IMR-90 (cell line): ENCODE measurements around the gene LUC7L3. TPM values are rescaled to one million over a fixed set of nuclear protein-coding genes. Genes with fewer than 3 reads are reported as not detected.

ENCODE experiments used
- ATAC-seq: fragments of 200-7000 bp; cut with Tn5 transposase; 2 replicates; pipeline ENCODE4 v1.9.1; 2020; ENCODE audit warnings: low read depth, mild to moderate bottlenecking, moderate library complexity
- BruUV-seq: library from RNA; stranded (reverse); fragments of 400-500 nt; replicated peaks from 2 replicates; lab custom pipeline; 2021; lab: Mats Ljungman, UMichigan
- CTCF ChIA-PET: fragments of 300-600 bp; formaldehyde crosslinking; extraction: SDS; loops from one replicate; lab custom pipeline; 2021; ENCODE audit warnings: antibody characterized with exemption; lab: Yijun Ruan, JAX
- POLR2A ChIA-PET: fragments of 300-600 bp; sonication (Branson Sonifier 250); formaldehyde crosslinking; loops from one replicate; lab custom pipeline; 2022; ENCODE audit warnings: antibody characterized with exemption; ENCODE audit not compliant: unreplicated experiment; lab: Charles Lee
- DNase-seq: peaks from one replicate; pipeline ENCODE4 v3.0.0; 2013
- H2AFZ ChIP-seq: replicated peaks from 2 replicates; pipeline ENCODE3; 2013; ENCODE audit warnings: low read length, mild to moderate bottlenecking; ENCODE audit not compliant: poor library complexity
- H2AK5ac ChIP-seq: 2 replicates; pipeline ENCODE4 v1.6.1; 2013; ENCODE audit warnings: low read depth, low read length, inconsistent platforms
- H2AK9ac ChIP-seq: replicated peaks from 2 replicates; pipeline ENCODE3; 2013; ENCODE audit warnings: mild to moderate bottlenecking, low read depth, low read length, moderate library complexity; ENCODE audit not compliant: poor library complexity
- H2BK120ac ChIP-seq: 2 replicates; pipeline ENCODE4 v1.6.1; 2013; ENCODE audit warnings: low read depth, low read length, inconsistent platforms
- H2BK15ac ChIP-seq: 3 replicates; pipeline ENCODE4 v1.6.1; 2013; ENCODE audit warnings: low read depth, low read length, inconsistent platforms
- H2BK20ac ChIP-seq: 2 replicates; pipeline ENCODE4 v1.6.1; 2013; ENCODE audit warnings: low read depth, mild to moderate bottlenecking, inconsistent platforms, low read length, moderate library complexity
- H2BK5ac ChIP-seq: 2 replicates; pipeline ENCODE4 v1.6.1; 2013; ENCODE audit warnings: mild to moderate bottlenecking, low read depth, low read length, inconsistent platforms; ENCODE audit not compliant: poor library complexity, severe bottlenecking
- H3K14ac ChIP-seq: replicated peaks from 2 replicates; pipeline ENCODE4 v1.6.1; 2013; ENCODE audit warnings: low read depth, low read length, inconsistent platforms
- H3K18ac ChIP-seq: 2 replicates; pipeline ENCODE4 v1.6.1; 2013; ENCODE audit warnings: low read depth, low read length, control low read depth
- H3K23ac ChIP-seq: 2 replicates; pipeline ENCODE4 v1.6.1; 2013; ENCODE audit warnings: low read depth, low read length, inconsistent platforms
- H3K27ac ChIP-seq: 2 replicates; pipeline ENCODE4 v1.5.1; 2013; ENCODE audit warnings: mild to moderate bottlenecking, control low read depth, low read length; ENCODE audit not compliant: insufficient read depth
- H3K27me3 ChIP-seq: 2 replicates; pipeline ENCODE4 v1.6.1; 2013; ENCODE audit warnings: low read length; ENCODE audit not compliant: control insufficient read depth, insufficient read depth
- H3K36me3 ChIP-seq: 2 replicates; pipeline ENCODE4 v1.6.1; 2013; ENCODE audit warnings: low read length, mixed read lengths; ENCODE audit not compliant: control insufficient read depth, insufficient read depth
- H3K4ac ChIP-seq: 2 replicates; pipeline ENCODE4 v1.6.1; 2013; ENCODE audit warnings: low read depth, low read length, inconsistent platforms
- H3K4me1 ChIP-seq: 2 replicates; pipeline ENCODE4 v1.6.1; 2013; ENCODE audit warnings: low read length, mixed read lengths; ENCODE audit not compliant: control insufficient read depth, insufficient read depth
- H3K4me2 ChIP-seq: 2 replicates; pipeline ENCODE4 v1.6.1; 2013; ENCODE audit warnings: low read depth, mild to moderate bottlenecking, control low read depth, low read length, moderate library complexity
- H3K4me3 ChIP-seq: 2 replicates; pipeline ENCODE4 v1.5.1; 2013; ENCODE audit warnings: low read depth, mild to moderate bottlenecking, control low read depth, low read length, moderate library complexity; ENCODE audit not compliant: insufficient read depth
- H3K56ac ChIP-seq: 2 replicates; pipeline ENCODE4 v1.6.1; 2013; ENCODE audit warnings: low read length, inconsistent platforms; ENCODE audit not compliant: insufficient read depth; ENCODE audit errors: extremely low read depth
- H3K79me1 ChIP-seq, 2 experiments: 2 replicates each; pipeline ENCODE4 v1.6.1; 2013; ENCODE audit warnings: low read length in 2 of 2, inconsistent platforms in 1 of 2, low read depth in 1 of 2
- H3K9ac ChIP-seq: 2 replicates; pipeline ENCODE4 v1.6.1; 2013; ENCODE audit warnings: low read depth, low read length, control low read depth
- H3K9me1 ChIP-seq: 2 replicates; pipeline ENCODE4 v1.6.1; 2013; ENCODE audit warnings: low read length, inconsistent platforms; ENCODE audit not compliant: insufficient read depth
- H3K9me3 ChIP-seq: 2 replicates; pipeline ENCODE4 v1.6.1; 2013; ENCODE audit warnings: low read length; ENCODE audit not compliant: control insufficient read depth, insufficient read depth
- H4K20me1 ChIP-seq: 2 replicates; pipeline ENCODE4 v1.6.1; 2013; ENCODE audit warnings: low read length, inconsistent platforms; ENCODE audit not compliant: insufficient read depth
- H4K5ac ChIP-seq: 2 replicates; pipeline ENCODE4 v1.6.1; 2013; ENCODE audit warnings: mild to moderate bottlenecking, low read depth, low read length, control low read depth
- H4K8ac ChIP-seq, 2 experiments: 2 replicates each; pipeline ENCODE4 v1.6.1; 2013; ENCODE audit warnings: low read depth in 2 of 2, low read length in 2 of 2, control low read depth in 1 of 2, inconsistent platforms in 1 of 2
- H4K91ac ChIP-seq: 2 replicates; pipeline ENCODE4 v1.6.1; 2013; ENCODE audit warnings: low read depth, low read length, inconsistent platforms; ENCODE audit not compliant: insufficient read depth
- BHLHE40 ChIP-seq: fragments of 150-350 bp; IDR thresholded peaks from 2 replicates; pipeline ENCODE4 v1.6.1; 2016; ENCODE audit warnings: mild to moderate bottlenecking, low read depth, low read length
- CEBPB ChIP-seq: IDR thresholded peaks from 2 replicates; pipeline ENCODE4 v1.6.1; 2012; ENCODE audit warnings: low read depth, low read length, improper control_type of control experiment
- MAFK ChIP-seq: IDR thresholded peaks from 2 replicates; pipeline ENCODE4 v1.6.1; 2012; ENCODE audit warnings: low read depth, low read length, improper control_type of control experiment
- NFE2L2 ChIP-seq: fragments of 150-350 bp; IDR thresholded peaks from 2 replicates; pipeline ENCODE4 v1.6.1; 2016; ENCODE audit warnings: low read depth, mild to moderate bottlenecking, low read length
- POLR2A ChIP-seq: IDR thresholded peaks from 2 replicates; pipeline ENCODE4 v1.6.1; 2012; ENCODE audit warnings: mild to moderate bottlenecking, low read depth, low read length
- RFX5 ChIP-seq: IDR thresholded peaks from 2 replicates; pipeline ENCODE4 v1.8.0; 2012; ENCODE audit warnings: low read depth, mild to moderate bottlenecking, low read length, moderate library complexity
- USF2 ChIP-seq: fragments of 150-350 bp; IDR thresholded peaks from 2 replicates; pipeline ENCODE4 v1.6.1; 2017; ENCODE audit warnings: mild to moderate bottlenecking, antibody characterized with exemption, low read length, low read depth
- WGBS, 2 experiments: methylation state at CpG; one replicate each; pipeline versions ENCODE4 v1.1.5 to v1.1.7; 2013; ENCODE audit warnings: missing lambda C conversion rate in 2 of 2; ENCODE audit not compliant: insufficient read length in 1 of 2; ENCODE audit errors: extremely low coverage in 2 of 2; 5-methylcytosine and 5-hydroxymethylcytosine counted together
- dilution Hi-C: fragments of 300-500 bp; cut with HindIII; formaldehyde crosslinking; loops from one replicate; pipeline ENCODE4 v1.14.3; 2018; ENCODE audit warnings: low sequenced_read_pairs; ENCODE audit not compliant: unreplicated experiment
- in situ Hi-C: fragments of 300-500 bp; cut with MboI; formaldehyde crosslinking; loops from 3 replicates; pipeline ENCODE4 v1.14.3; 2019; ENCODE audit warnings: low sequenced_read_pairs, inconsistent platforms, mixed read lengths
- intact Hi-C: fragments of 100-400 bp; cut with micrococcal nuclease; formaldehyde crosslinking; loops from 2 replicates; pipeline ENCODE4 v1.10.0; 2022
- polyA plus RNA-seq, 3 experiments: library from polyadenylated mRNA; depleted of rRNA; stranded (reverse); fragments of >200 nt; gene quantifications; 2 replicates each; pipeline ENCODE4 v1.2.3, GENCODE V29; 2012; ENCODE audit warnings: low replicate concordance in 1 of 3
- total RNA-seq: library from RNA; depleted of rRNA; stranded (reverse); fragments of >200 nt; gene quantifications from 2 replicates; pipeline ENCODE4 v1.2.3, GENCODE V29; 2012

LUC7L3 gene
- total and polyA plus RNA-seq, 2 of the 4 experiments (the other 2 are of a cell fraction) = 17.7 to 44.7 TPM

- TF ChIP-seq CEBPB (no peak), MAFK (no peak)
These were observed 35.7 kb upstream of the LUC7L3 start (continued) for GRCh38 chr17:50683434-50684287.

GRCh38 chr17:50684288-50684611 lies 35.2 kb upstream of the LUC7L3 start:
- no peak overlapping the region for H4K8ac ChIP-seq
- H3K27me3 ChIP-seq = no peaks in the 10 kb centered on the region
- no peak overlapping the region for H3K14ac ChIP-seq
- POLR2A ChIA-PET = no interaction called here
- WGBS, 2 experiments = no CpG with 5 or more reads among the region's 5 CpGs
- H3K4ac ChIP-seq = no peak overlapping the region
- ATAC-seq (no peak), DNase-seq (no peak)
- H3K79me1 ChIP-seq = no peaks in the 10 kb centered on the region
- intact Hi-C loops = no loop called here
- CTCF ChIA-PET = interaction anchor here (1.4 kb wide), 1 partner anchor 133 kb away, joined by 4 read pairs; no protein-coding TSS in a partner anchor
- H3K18ac ChIP-seq = no peak overlapping the region
- H3K9me1 ChIP-seq = peaks cover 20% of the 10 kb centered on the region
- H2AK9ac ChIP-seq = no peak overlapping the region
- no peak overlapping the region for H2BK5ac ChIP-seq
- H3K4me3 ChIP-seq = no peak overlapping the region
- H3K9ac ChIP-seq = no peak overlapping the region
- no peak overlapping the region for H3K56ac ChIP-seq
- no peak overlapping the region for H4K5ac ChIP-seq
- H3K27ac ChIP-seq = no peak overlapping the region
- TF ChIP-seq USF2 = no peak
- no peak for TF ChIP-seq POLR2A
- no peak for TF ChIP-seq BHLHE40
- no peak for TF ChIP-seq NFE2L2
- TF ChIP-seq CEBPB = no peak
- TF ChIP-seq RFX5 = no peak
- peak; percentile 54 for TF ChIP-seq MAFK
- peak overlapping the region; percentile 12; the same call in 1 of the 2 replicates for H2AK5ac ChIP-seq
- no peaks in the 10 kb centered on the region for H3K36me3 ChIP-seq
- BruUV-seq = no TSS peak
- H2BK15ac ChIP-seq = no peak overlapping the region
- H3K4me2 ChIP-seq = no peak overlapping the region
- peaks cover 22% of the 10 kb centered on the region for H3K4me1 ChIP-seq
- dilution Hi-C loops = no loop called here
- in situ Hi-C loops = no loop called here
- no peak overlapping the region for H2BK120ac ChIP-seq
- H2AFZ ChIP-seq = no peak overlapping the region
- no peaks in the 10 kb centered on the region for H3K9me3 ChIP-seq
- H2BK20ac ChIP-seq = no peak overlapping the region
- H4K20me1 ChIP-seq = no peaks in the 10 kb centered on the region
- H4K91ac ChIP-seq = no peak overlapping the region
- no peak overlapping the region for H3K23ac ChIP-seq
